ENCODE data around the gene CISD3. TPM values are rescaled to one million over a fixed set of nuclear protein-coding genes. Genes with fewer than 3 reads are reported as not detected.

CISD3 gene
- total RNA-seq, 1 experiment from 2014 or later: 6.6 TPM

DNA sequence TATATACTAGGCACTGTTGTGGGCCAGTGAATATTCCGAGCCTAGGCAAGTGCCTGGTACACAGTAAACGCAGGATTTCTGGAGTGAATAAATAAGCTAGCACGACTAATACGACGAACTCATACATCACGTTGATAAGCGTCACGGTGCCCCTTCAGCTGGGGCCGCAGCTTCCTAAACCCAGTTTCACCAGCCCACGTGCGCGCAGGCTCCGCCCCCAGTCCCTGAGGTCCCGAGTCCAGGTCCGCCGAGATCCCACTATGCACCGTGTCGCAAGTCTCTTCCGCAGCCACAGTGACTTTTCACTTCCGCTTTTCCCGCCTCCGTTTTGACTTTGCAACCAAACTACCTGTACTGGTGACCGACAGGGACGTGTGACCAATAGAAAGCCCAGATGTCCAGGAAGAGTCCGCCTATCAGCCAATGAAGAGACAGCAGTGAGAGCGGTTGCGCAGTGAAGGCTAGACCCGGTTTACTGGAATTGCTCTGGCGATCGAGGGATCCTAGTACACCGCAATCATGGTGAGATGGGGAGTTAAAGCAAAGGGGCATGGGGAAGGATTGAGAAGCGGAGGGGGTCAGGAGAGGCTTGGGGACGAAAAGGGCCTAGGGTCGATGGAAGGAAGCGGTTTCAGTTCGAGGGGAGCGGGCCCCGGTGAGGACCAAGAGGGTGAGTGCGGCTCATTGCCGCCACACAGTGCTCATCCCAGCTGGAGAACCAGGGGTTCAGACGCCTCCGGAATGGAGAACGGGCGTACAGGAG, 22.3 kb downstream of the CISD3 start, which contains the start of gene PSMB3:
TSS of gene PSMB3 (plus strand) at position 434 of the 763 bp plus-strand sequence. CDS start at position 520, 86 bp downstream.
- peak within 1 kb of the TSS; percentile 80 for H3K27ac ChIP-seq (ENCODE audit: low read depth, low read length, poor library complexity, severe bottlenecking)
- peak; percentile 98 for DNase-seq (ENCODE audit: low spot score)
- peak within 1 kb of the TSS; percentile 81 for H3K4me3 ChIP-seq (ENCODE audit: low read depth, low read length, poor library complexity, severe bottlenecking)
- ChIA-PET POLR2A (ENCODE audit: low non-redundant PET) (no interaction called here), CTCF (no interaction called here)
- TF ChIP-seq EZH2 (IDR thresholded peaks at IDR 0.05; ENCODE audit: borderline replicate concordance, low read depth, low read length, poor library complexity, severe bottlenecking): no peak
- TF ChIP-seq CTCF (conservative IDR thresholded peaks at IDR 0.05; ENCODE audit: low read depth, low read length): no peak
- no peaks in the 10 kb centered on the region for H3K9me3 ChIP-seq (ENCODE audit: low read depth, low read length, poor library complexity, severe bottlenecking)
- H3K36me3 ChIP-seq (ENCODE audit: insufficient read depth, low read length, poor library complexity, severe bottlenecking): peaks cover 5% of the 10 kb centered on the region
- intact Hi-C loops (cut with micrococcal nuclease; ENCODE audit: unreplicated experiment): loop anchor here (5.0 kb wide), 1 partner anchor 115 kb away; no protein-coding TSS in a partner anchor
- H3K4me1 ChIP-seq (ENCODE audit: insufficient read depth, low read length, poor library complexity, severe bottlenecking): peaks cover 16% of the 10 kb centered on the region
- H3K27me3 ChIP-seq (replicated peaks; ENCODE audit: insufficient read depth, low read depth, low read length, poor library complexity): no peaks in the 10 kb centered on the region
- no TSS peak for BruUV-seq (replicated peaks)

- POLR2A ChIA-PET (ENCODE audit: low non-redundant PET): no interaction called here
- BruUV-seq (replicated peaks): TSS peak; percentile 79
- DNase-seq (ENCODE audit: low spot score): no peak
- Histone ChIP-seq H3K4me1 (ENCODE audit: insufficient read depth, low read length, poor library complexity, severe bottlenecking) (peaks cover 16% of the 10 kb centered on the region), H3K4me3 (ENCODE audit: low read depth, low read length, poor library complexity, severe bottlenecking) (peak overlapping the region; percentile 81), H3K27ac (ENCODE audit: low read depth, low read length, poor library complexity, severe bottlenecking) (peak overlapping the region; percentile 76), H3K36me3 (ENCODE audit: insufficient read depth, low read length, poor library complexity, severe bottlenecking) (peaks cover 5% of the 10 kb centered on the region), H3K9me3 (ENCODE audit: low read depth, low read length, poor library complexity, severe bottlenecking) (no peaks in the 10 kb centered on the region), H3K27me3 (replicated peaks; ENCODE audit: insufficient read depth, low read depth, low read length, poor library complexity) (no peaks in the 10 kb centered on the region)
- CTCF ChIA-PET: no interaction called here
- intact Hi-C loops (cut with micrococcal nuclease; ENCODE audit: unreplicated experiment): loop anchor here (5.0 kb wide), 1 partner anchor 114 kb away; no protein-coding TSS in a partner anchor
- TF ChIP-seq EZH2 (IDR thresholded peaks at IDR 0.05; ENCODE audit: borderline replicate concordance, low read depth, low read length, poor library complexity, severe bottlenecking) (no peak), CTCF (conservative IDR thresholded peaks at IDR 0.05; ENCODE audit: low read depth, low read length) (no peak)
Observed at GRCh38 chr17:38753071-38753506, 22.9 kb downstream of the CISD3 start.

- Histone ChIP-seq H3K27ac (ENCODE audit: low read depth, low read length, poor library complexity, severe bottlenecking) (no peak overlapping the region), H3K36me3 (ENCODE audit: insufficient read depth, low read length, poor library complexity, severe bottlenecking) (no peaks in the 10 kb centered on the region), H3K27me3 (replicated peaks; ENCODE audit: insufficient read depth, low read depth, low read length, poor library complexity) (no peaks in the 10 kb centered on the region), H3K9me3 (ENCODE audit: low read depth, low read length, poor library complexity, severe bottlenecking) (no peaks in the 10 kb centered on the region), H3K4me1 (ENCODE audit: insufficient read depth, low read length, poor library complexity, severe bottlenecking) (no peaks in the 10 kb centered on the region), H3K4me3 (ENCODE audit: low read depth, low read length, poor library complexity, severe bottlenecking) (no peak overlapping the region)
- CTCF ChIA-PET: no interaction called here
- DNase-seq (ENCODE audit: low spot score): no peak
- TF ChIP-seq CTCF (conservative IDR thresholded peaks at IDR 0.05; ENCODE audit: low read depth, low read length) (peak; percentile 47), EZH2 (IDR thresholded peaks at IDR 0.05; ENCODE audit: borderline replicate concordance, low read depth, low read length, poor library complexity, severe bottlenecking) (no peak)
- no TSS peak for BruUV-seq (replicated peaks)
- POLR2A ChIA-PET (ENCODE audit: low non-redundant PET): no interaction called here
- intact Hi-C loops (cut with micrococcal nuclease; ENCODE audit: unreplicated experiment): no loop called here
Observed at GRCh38 chr17:38761612-38762011, 31.5 kb downstream of the CISD3 start.

All from A673 (cell line).